Keratinocyte (primary cell): ENCODE data around the gene GRK1. TPM values are rescaled to one million over a fixed set of nuclear protein-coding genes. Genes with fewer than 3 reads are reported as not detected.

Experiments used
- DNase-seq: peaks from one replicate; pipeline ENCODE4 v3.0.0-alpha.2; 2011; ENCODE audit warnings: low read depth, missing footprints, low spot score
- FAIRE-seq: peaks from 2 replicates; lab custom pipeline; 2011; peaks lifted over from hg19 to GRCh38; lab: Jason Lieb, UNC
- H2AFZ ChIP-seq: 2 replicates; pipeline ENCODE4 v1.6.0; 2012; ENCODE audit warnings: low read length, control low read depth, inconsistent platforms; ENCODE audit not compliant: control insufficient read depth
- H3K27ac ChIP-seq: 2 replicates; pipeline ENCODE4 v1.5.1; 2011; ENCODE audit warnings: low read length; ENCODE audit not compliant: control insufficient read depth, insufficient read depth
- H3K27me3 ChIP-seq: 3 replicates; pipeline ENCODE4 v1.6.0; 2011; ENCODE audit warnings: low read length; ENCODE audit not compliant: control insufficient read depth, insufficient read depth; ENCODE audit errors: extremely low read depth
- H3K36me3 ChIP-seq, 2 experiments: 2 replicates in 1 of 2; 3 replicates in 1 of 2; pipeline ENCODE4 v1.5.1; 2011; ENCODE audit warnings: low read length in 2 of 2, mild to moderate bottlenecking in 1 of 2; ENCODE audit not compliant: control insufficient read depth in 2 of 2, insufficient read depth in 2 of 2; ENCODE audit errors: extremely low read depth in 1 of 2
- H3K4me1 ChIP-seq: 3 replicates; pipeline ENCODE4 v1.5.1; 2011; ENCODE audit warnings: low read length; ENCODE audit not compliant: control insufficient read depth, insufficient read depth; ENCODE audit errors: extremely low read depth
- H3K4me2 ChIP-seq: 3 replicates; pipeline ENCODE4 v1.6.0; 2011; ENCODE audit warnings: low read depth, low read length; ENCODE audit not compliant: control insufficient read depth, insufficient read depth; ENCODE audit errors: extremely low read depth
- H3K4me3 ChIP-seq, 3 experiments: fragments of 200-600 bp in 1 of 3; sonication (generic) in 1 of 3; 2 replicates in 2 of 3; 3 replicates in 1 of 3; pipeline ENCODE4 v1.5.1; 2011 to 2016; ENCODE audit warnings: low read length in 3 of 3, mild to moderate bottlenecking in 3 of 3, control low read depth in 2 of 3, inconsistent platforms in 1 of 3, low read depth in 1 of 3, mixed read lengths in 1 of 3, mixed run types in 1 of 3, moderate library complexity in 1 of 3; ENCODE audit not compliant: control insufficient read depth in 2 of 3, insufficient read depth in 2 of 3; ENCODE audit errors: extremely low read depth in 1 of 3
- H3K79me2 ChIP-seq: 2 replicates; pipeline ENCODE4 v1.6.0; 2012; ENCODE audit warnings: low read length; ENCODE audit not compliant: control insufficient read depth, insufficient read depth
- H3K9ac ChIP-seq: 3 replicates; pipeline ENCODE4 v1.6.0; 2011; ENCODE audit warnings: low read length; ENCODE audit not compliant: control insufficient read depth, insufficient read depth; ENCODE audit errors: extremely low read depth
- H3K9me1 ChIP-seq: 3 replicates; pipeline ENCODE4 v1.6.0; 2011; ENCODE audit warnings: low read length; ENCODE audit not compliant: control insufficient read depth, insufficient read depth; ENCODE audit errors: extremely low read depth
- H3K9me3 ChIP-seq: 2 replicates; pipeline ENCODE4 v1.5.1; 2012; ENCODE audit warnings: low read depth, low read length; ENCODE audit not compliant: control insufficient read depth
- H4K20me1 ChIP-seq: 3 replicates; pipeline ENCODE4 v1.6.0; 2011; ENCODE audit warnings: low read length; ENCODE audit not compliant: control insufficient read depth, insufficient read depth; ENCODE audit errors: extremely low read depth
- EZH2 ChIP-seq: IDR thresholded peaks from one replicate; pipeline ENCODE4 v1.6.1; 2012; ENCODE audit warnings: inconsistent platforms, mild to moderate bottlenecking, low read length, moderate library complexity
- dilution Hi-C: fragments of 300-500 bp; cut with MboI; formaldehyde crosslinking; loops from one replicate; pipeline ENCODE4 v1.7.0; 2020; ENCODE audit warnings: low sequenced_read_pairs; ENCODE audit not compliant: extremely low pct_ligation_motif_present
- polyA plus RNA-seq, 5 experiments: library from polyadenylated mRNA; depleted of rRNA in 3 of 5; stranded (reverse) in 3 of 5; stranded (forward) in 1 of 5; unstranded in 1 of 5; fragments of >200 nt; gene quantifications; 1 replicate in 1 of 5; 2 replicates in 3 of 5; 3 replicates in 1 of 5; pipeline versions ENCODE4 v1.2.1 to v1.2.3, GENCODE V29; 2011 to 2012; ENCODE audit warnings: missing spikeins in 2 of 5, low read depth in 1 of 5, low replicate concordance in 1 of 5
- TF ChIP-seq, protein P1 (sequence below), 3 experiments: IDR thresholded peaks in 1 of 3; conservative IDR thresholded peaks in 1 of 3; optimal IDR thresholded peaks in 1 of 3; 2 replicates in 2 of 3; 3 replicates in 1 of 3; pipeline versions ENCODE3 to v1.5.1; 2011; ENCODE audit warnings: low read length in 3 of 3, mild to moderate bottlenecking in 3 of 3, moderate library complexity in 2 of 3, control low read depth in 1 of 3, inconsistent platforms in 1 of 3; ENCODE audit not compliant: insufficient read depth in 2 of 3; ENCODE audit errors: extremely low read depth in 1 of 3

Gene GRK1
- polyA plus RNA-seq, 1 donor (not counting 4 experiments of a cell fraction or from before 2014, with no cell fraction given) = not detected

DNA sequence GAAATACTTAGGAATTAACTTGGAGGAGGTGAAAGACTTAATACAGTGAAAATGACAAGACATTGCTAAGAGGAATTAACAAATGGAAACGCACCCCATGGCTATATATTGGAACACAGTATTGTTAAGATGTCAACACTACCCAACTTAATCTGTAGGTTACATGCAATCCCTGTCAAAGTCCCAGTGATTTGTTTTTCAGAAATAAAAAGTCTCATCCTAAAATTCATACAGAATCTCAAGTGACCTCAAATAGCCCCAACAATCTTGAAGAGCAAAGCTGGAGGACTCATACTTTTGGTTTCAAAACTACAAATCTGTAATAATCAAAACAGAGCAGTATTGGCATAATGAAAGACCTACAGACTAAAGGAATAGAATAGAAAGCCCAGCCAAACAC, 22.2 kb upstream of the GRK1 start:
- no peaks in the 10 kb centered on the region for H3K9me1 ChIP-seq
- no peak for TF ChIP-seq EZH2
- TF ChIP-seq, protein P1, sequence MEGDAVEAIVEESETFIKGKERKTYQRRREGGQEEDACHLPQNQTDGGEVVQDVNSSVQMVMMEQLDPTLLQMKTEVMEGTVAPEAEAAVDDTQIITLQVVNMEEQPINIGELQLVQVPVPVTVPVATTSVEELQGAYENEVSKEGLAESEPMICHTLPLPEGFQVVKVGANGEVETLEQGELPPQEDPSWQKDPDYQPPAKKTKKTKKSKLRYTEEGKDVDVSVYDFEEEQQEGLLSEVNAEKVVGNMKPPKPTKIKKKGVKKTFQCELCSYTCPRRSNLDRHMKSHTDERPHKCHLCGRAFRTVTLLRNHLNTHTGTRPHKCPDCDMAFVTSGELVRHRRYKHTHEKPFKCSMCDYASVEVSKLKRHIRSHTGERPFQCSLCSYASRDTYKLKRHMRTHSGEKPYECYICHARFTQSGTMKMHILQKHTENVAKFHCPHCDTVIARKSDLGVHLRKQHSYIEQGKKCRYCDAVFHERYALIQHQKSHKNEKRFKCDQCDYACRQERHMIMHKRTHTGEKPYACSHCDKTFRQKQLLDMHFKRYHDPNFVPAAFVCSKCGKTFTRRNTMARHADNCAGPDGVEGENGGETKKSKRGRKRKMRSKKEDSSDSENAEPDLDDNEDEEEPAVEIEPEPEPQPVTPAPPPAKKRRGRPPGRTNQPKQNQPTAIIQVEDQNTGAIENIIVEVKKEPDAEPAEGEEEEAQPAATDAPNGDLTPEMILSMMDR (optimal IDR thresholded peaks at IDR 0.05 in 1 of 3, IDR thresholded peaks at IDR 0.05 in 1 of 3, conservative IDR thresholded peaks at IDR 0.05 in 1 of 3; ENCODE audit: extremely low read depth in 1 of 3, insufficient read depth in 2 of 3, low read length in 3 of 3) = no peak
- no peak overlapping the region for H3K4me2 ChIP-seq
- H3K9ac ChIP-seq = no peak overlapping the region
- H3K4me1 ChIP-seq = peaks cover 2% of the 10 kb centered on the region
- FAIRE-seq (no peak), DNase-seq (no peak)
- no peak overlapping the region for H3K4me3 ChIP-seq
- no peak overlapping the region for H2AFZ ChIP-seq
- dilution Hi-C loops = no loop called here
- no peaks in the 10 kb centered on the region for H3K27me3 ChIP-seq
- H3K9me3 ChIP-seq = peaks cover 2% of the 10 kb centered on the region
- no peaks in the 10 kb centered on the region for H3K79me2 ChIP-seq
- H3K27ac ChIP-seq = no peak overlapping the region
- peaks cover 5 to 10% of the 10 kb centered on the region in 2 experiments for H3K36me3 ChIP-seq
- H4K20me1 ChIP-seq = no peaks in the 10 kb centered on the region

DNA sequence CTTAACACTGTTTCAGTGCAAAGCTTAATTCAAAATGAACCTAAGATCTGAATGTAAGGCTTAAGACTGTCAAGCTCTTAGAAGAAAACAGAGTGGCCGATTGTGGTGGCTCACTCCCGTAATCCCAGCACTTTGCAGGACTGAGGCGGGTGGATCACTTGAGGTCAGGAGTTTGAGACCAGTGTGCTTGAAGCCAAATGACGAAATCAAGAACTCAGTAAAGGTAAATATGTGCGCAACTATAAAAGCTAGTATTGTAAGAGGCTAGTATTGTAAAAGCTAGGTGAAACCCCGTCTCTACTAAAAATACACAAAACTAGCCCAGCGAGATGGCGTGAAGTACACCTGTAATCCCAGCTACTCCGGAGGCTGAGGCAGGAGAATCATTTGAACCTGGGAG, 21.7 kb upstream of the GRK1 start:
- H2AFZ ChIP-seq = no peak overlapping the region
- H3K4me3 ChIP-seq = no peak overlapping the region
- H3K4me2 ChIP-seq = no peak overlapping the region
- H3K9me1 ChIP-seq = no peaks in the 10 kb centered on the region
- no peak overlapping the region for H3K9ac ChIP-seq
- no peak for DNase-seq
- H3K27ac ChIP-seq = no peak overlapping the region
- no peak for FAIRE-seq
- TF ChIP-seq EZH2 = no peak
- TF ChIP-seq, protein P1 (optimal IDR thresholded peaks at IDR 0.05 in 1 of 3, IDR thresholded peaks at IDR 0.05 in 1 of 3, conservative IDR thresholded peaks at IDR 0.05 in 1 of 3; ENCODE audit: extremely low read depth in 1 of 3, insufficient read depth in 2 of 3, low read length in 3 of 3) = no peak
- H4K20me1 ChIP-seq = no peaks in the 10 kb centered on the region
- H3K79me2 ChIP-seq = no peaks in the 10 kb centered on the region
- H3K27me3 ChIP-seq = peaks cover 3% of the 10 kb centered on the region
- peaks cover 3 to 10% of the 10 kb centered on the region in 2 experiments for H3K36me3 ChIP-seq
- H3K4me1 ChIP-seq = peaks cover 2% of the 10 kb centered on the region
- dilution Hi-C loops = no loop called here
- H3K9me3 ChIP-seq = peaks cover 2% of the 10 kb centered on the region
